Spleen (tissue), 7 donors: ENCODE data around the gene SMARCE1.

Experiments used
- POLR2A ChIP-seq, 3 donors: fragments of 450-650 bp; IDR thresholded peaks; one replicate each; pipeline ENCODE4 v1.5.1; 2017; ENCODE audit warnings: antibody characterized with exemption in 3 of 3, mild to moderate bottlenecking in 1 of 3
- POLR2AphosphoS5 ChIP-seq, 3 donors: sonication (generic); formaldehyde crosslinking; IDR thresholded peaks; one replicate each; pipeline ENCODE4 v1.5.1; 2017; ENCODE audit warnings: antibody characterized with exemption in 3 of 3
- TF ChIP-seq, protein P1 (sequence below), 11 experiments: fragments of 200-600 bp in 7 of 11; fragments of 450-650 bp in 4 of 11; sonication (generic) in 4 of 11; IDR thresholded peaks in 8 of 11; conservative IDR thresholded peaks in 3 of 11; 1 replicate in 7 of 11; 2 replicates in 4 of 11; pipeline versions ENCODE4 v1.4.0 to v1.8.0; 2016 to 2021; ENCODE audit warnings: antibody characterized with exemption in 11 of 11, inconsistent platforms in 4 of 11, mild to moderate bottlenecking in 1 of 11
- donor health status: DM: no; HTN: no; CAD: no; lungs with moderate emphysema.
- donor health status: DM: no; HTN: no; CAD: no.
- donor health status: DM: no; HTN: no; CAD: no.

DNA sequence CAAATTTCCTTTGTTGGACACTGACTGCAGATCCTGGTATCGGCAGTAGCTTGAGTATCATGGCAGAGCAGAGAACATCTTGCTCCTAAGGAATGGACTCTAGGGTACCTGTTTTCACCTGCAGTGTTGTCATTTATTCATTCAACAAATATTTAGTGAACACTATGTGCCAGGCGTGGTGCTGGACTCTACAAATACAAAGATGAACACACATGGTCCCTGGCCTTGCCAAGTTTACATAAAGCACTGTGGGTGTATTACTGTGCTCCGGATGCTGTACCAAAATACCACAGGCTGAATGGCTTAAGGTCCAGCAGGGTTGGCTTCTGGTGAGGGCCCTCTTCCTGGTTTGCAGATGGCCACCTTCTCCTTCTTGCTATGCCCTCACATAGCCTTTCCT lies 68.1 kb downstream of the SMARCE1 start:
- TF ChIP-seq, protein P1, sequence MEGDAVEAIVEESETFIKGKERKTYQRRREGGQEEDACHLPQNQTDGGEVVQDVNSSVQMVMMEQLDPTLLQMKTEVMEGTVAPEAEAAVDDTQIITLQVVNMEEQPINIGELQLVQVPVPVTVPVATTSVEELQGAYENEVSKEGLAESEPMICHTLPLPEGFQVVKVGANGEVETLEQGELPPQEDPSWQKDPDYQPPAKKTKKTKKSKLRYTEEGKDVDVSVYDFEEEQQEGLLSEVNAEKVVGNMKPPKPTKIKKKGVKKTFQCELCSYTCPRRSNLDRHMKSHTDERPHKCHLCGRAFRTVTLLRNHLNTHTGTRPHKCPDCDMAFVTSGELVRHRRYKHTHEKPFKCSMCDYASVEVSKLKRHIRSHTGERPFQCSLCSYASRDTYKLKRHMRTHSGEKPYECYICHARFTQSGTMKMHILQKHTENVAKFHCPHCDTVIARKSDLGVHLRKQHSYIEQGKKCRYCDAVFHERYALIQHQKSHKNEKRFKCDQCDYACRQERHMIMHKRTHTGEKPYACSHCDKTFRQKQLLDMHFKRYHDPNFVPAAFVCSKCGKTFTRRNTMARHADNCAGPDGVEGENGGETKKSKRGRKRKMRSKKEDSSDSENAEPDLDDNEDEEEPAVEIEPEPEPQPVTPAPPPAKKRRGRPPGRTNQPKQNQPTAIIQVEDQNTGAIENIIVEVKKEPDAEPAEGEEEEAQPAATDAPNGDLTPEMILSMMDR (IDR thresholded peaks at IDR 0.05 in 8 of 11, conservative IDR thresholded peaks at IDR 0.05 in 3 of 11) = no peak
- TF ChIP-seq POLR2A (IDR thresholded peaks at IDR 0.05) (no peak), POLR2AphosphoS5 (IDR thresholded peaks at IDR 0.05) (no peak)
